HepG2 (cell line): ENCODE data around the gene NEU4. TPM values are rescaled to one million over a fixed set of nuclear protein-coding genes. Genes with fewer than 3 reads are reported as not detected.

ENCODE experiments used
- AGO1 ChIP-seq: fragments of 200-400 bp; formaldehyde crosslinking; IDR thresholded peaks from 2 replicates; pipeline ENCODE4 v1.6.1; 2017; ENCODE audit warnings: mild to moderate bottlenecking, low read depth, low read length, moderate library complexity; ENCODE audit not compliant: poor library complexity, severe bottlenecking
- AGO2 ChIP-seq: fragments of 200-400 bp; formaldehyde crosslinking; optimal IDR thresholded peaks from 2 replicates; pipeline ENCODE3; 2017; ENCODE audit warnings: mild to moderate bottlenecking, low read depth, low read length, moderate library complexity
- ARID4A ChIP-seq: sonication (generic); formaldehyde crosslinking; IDR thresholded peaks from 2 replicates; pipeline ENCODE4 v1.5.0; 2020; ENCODE audit warnings: mild to moderate bottlenecking, missing genetic modification reagents, borderline replicate concordance
- ATF1 ChIP-seq: IDR thresholded peaks from 2 replicates; pipeline ENCODE4 v1.6.1; 2016; ENCODE audit warnings: mild to moderate bottlenecking, control low read depth
- PAWR ChIP-seq: sonication (generic); formaldehyde crosslinking; IDR thresholded peaks from 2 replicates; pipeline ENCODE4 v1.4.0; 2020; ENCODE audit warnings: missing genetic modification reagents, mild to moderate bottlenecking, borderline replicate concordance
- PRMT3 ChIP-seq: sonication (generic); formaldehyde crosslinking; IDR thresholded peaks from 2 replicates; pipeline ENCODE4 v1.8.1; 2022; ENCODE audit warnings: low read depth, mild to moderate bottlenecking, moderate library complexity, missing genetic modification reagents, borderline replicate concordance
- ZNF318 ChIP-seq: sonication (generic); formaldehyde crosslinking; IDR thresholded peaks from 2 replicates; pipeline ENCODE4 v1.4.0; 2020; ENCODE audit warnings: mild to moderate bottlenecking, missing genetic modification reagents
- ZNF547 ChIP-seq: sonication (generic); formaldehyde crosslinking; IDR thresholded peaks from 2 replicates; pipeline ENCODE4 v1.5.1; 2020; ENCODE audit warnings: mild to moderate bottlenecking, missing genetic modification reagents
- ZNF564 ChIP-seq: sonication (generic); formaldehyde crosslinking; IDR thresholded peaks from 2 replicates; pipeline ENCODE4 v1.8.1; 2023; ENCODE audit warnings: mild to moderate bottlenecking, missing genetic modification reagents
- ZNF615 ChIP-seq: sonication (generic); formaldehyde crosslinking; IDR thresholded peaks from 2 replicates; pipeline ENCODE4 v1.5.0; 2020; ENCODE audit warnings: mild to moderate bottlenecking, missing genetic modification reagents, borderline replicate concordance
- ZNF691 ChIP-seq: sonication (generic); formaldehyde crosslinking; IDR thresholded peaks from 2 replicates; pipeline ENCODE4 v1.4.0; 2020; ENCODE audit warnings: missing genetic modification reagents, low read depth, mild to moderate bottlenecking, borderline replicate concordance
- polyA plus RNA-seq, 8 experiments: library from polyadenylated mRNA; depleted of rRNA in 3 of 8; stranded (reverse) in 7 of 8; unstranded in 1 of 8; fragments of >200 nt; fragmentation: Illumina TruSeq in 4 of 8; extraction: Trizol in 4 of 8; gene quantifications; 2 replicates each; pipeline versions ENCODE4 v1.2.1 to v1.2.3, GENCODE V29; 2011 to 2016; ENCODE audit warnings: low read depth in 4 of 8, missing spikeins in 1 of 8, mixed read lengths in 1 of 8; ENCODE audit not compliant: insufficient read depth in 1 of 8
- total RNA-seq, 5 experiments: library from RNA; depleted of rRNA; stranded (reverse); fragments of >200 nt; fragmentation: Illumina TruSeq; extraction: Trizol; gene quantifications; 2 replicates each; pipeline ENCODE4 v1.2.3, GENCODE V29; 2016; ENCODE audit warnings: low read depth in 1 of 5

Gene NEU4
- total and polyA plus RNA-seq, 2 of the 13 experiments (the other 11 are each of a cell fraction or from before 2014, with no cell fraction given): 53.5 to 107 TPM

GRCh38 chr2:241764275-241765241, 44.4 kb upstream of the NEU4 start (continued):
- TF ChIP-seq ARID4A (CRISPR knock-in tag): no peak
- no peak for TF ChIP-seq ZNF691 (CRISPR knock-in tag)
- TF ChIP-seq ZNF547: no peak
- no peak for TF ChIP-seq PAWR (CRISPR knock-in tag)
- TF ChIP-seq AGO1: no peak
- no peak for TF ChIP-seq ATF1 (CRISPR knock-in tag)
- TF ChIP-seq ZNF318 (CRISPR knock-in tag): no peak
- TF ChIP-seq PRMT3 (CRISPR knock-in tag): no peak
- no peak for TF ChIP-seq ZNF615
- TF ChIP-seq AGO2: peak; percentile 44
- TF ChIP-seq ZNF564 (CRISPR knock-in tag): no peak
